GM12801 (cell line): Measurements from ENCODE around the gene VCPKMT.

ENCODE experiments used
- CTCF ChIP-seq: IDR thresholded peaks from one replicate; pipeline ENCODE4 v1.5.1; 2011; ENCODE audit warnings: control low read depth; ENCODE audit not compliant: insufficient read length; ENCODE audit errors: extremely low read depth

The VCPKMT gene

GRCh38 chr14:50106178-50106577, 10.2 kb downstream of the VCPKMT start:
- TF ChIP-seq CTCF: no peak

GRCh38 chr14:50103558-50103957, 12.8 kb downstream of the VCPKMT start:
- no peak for TF ChIP-seq CTCF

GRCh38 chr14:50101417-50101816, 15.0 kb downstream of the VCPKMT start:
- TF ChIP-seq CTCF: no peak

GRCh38 chr14:50100805-50101204, 15.6 kb downstream of the VCPKMT start:
- TF ChIP-seq CTCF: no peak

- TF ChIP-seq CTCF: no peak
Observed at GRCh38 chr14:50099335-50099734, 17.0 kb downstream of the VCPKMT start.

- no peak for TF ChIP-seq CTCF
Observed at GRCh38 chr14:50095895-50096294, 20.5 kb downstream of the VCPKMT start.

- TF ChIP-seq CTCF: no peak
Observed at GRCh38 chr14:50094056-50094755, 22.2 kb downstream of the VCPKMT start.
